Measurements from ENCODE around the gene JPH3. TPM values are rescaled to one million over a fixed set of nuclear protein-coding genes. Genes with fewer than 3 reads are reported as not detected.

JPH3 gene
- total RNA-seq, 1 donor from 2014 or later: not detected

GRCh38 chr16:87656328-87656727, 54.0 kb downstream of the JPH3 start:
- no peaks in the 10 kb centered on the region for H3K36me3 ChIP-seq (ENCODE audit: control insufficient read depth, insufficient read depth, low read length)
- DNase-seq (ENCODE audit: low read depth) (no peak), FAIRE-seq (no peak)
- H3K27me3 ChIP-seq (ENCODE audit: control insufficient read depth, insufficient read depth, low read length): no peaks in the 10 kb centered on the region
- TF ChIP-seq CTCF (IDR thresholded peaks at IDR 0.05; ENCODE audit: insufficient read depth, low read length, severe bottlenecking): no peak
- H3K4me3 ChIP-seq (ENCODE audit: low read depth, low read length): no peak overlapping the region

- peak; percentile 89 for FAIRE-seq
- Histone ChIP-seq H3K36me3 (ENCODE audit: control insufficient read depth, insufficient read depth, low read length) (no peaks in the 10 kb centered on the region), H3K27me3 (ENCODE audit: control insufficient read depth, insufficient read depth, low read length) (no peaks in the 10 kb centered on the region), H3K4me3 (ENCODE audit: low read depth, low read length) (no peak overlapping the region)
- no peak for TF ChIP-seq CTCF (IDR thresholded peaks at IDR 0.05; ENCODE audit: insufficient read depth, low read length, severe bottlenecking)
- DNase-seq (ENCODE audit: low read depth): peak; percentile 26
Observed at GRCh38 chr16:87657621-87658192, 55.4 kb downstream of the JPH3 start.

GRCh38 chr16:87658564-87659225, 56.4 kb downstream of the JPH3 start:
- no peak for TF ChIP-seq CTCF (IDR thresholded peaks at IDR 0.05; ENCODE audit: insufficient read depth, low read length, severe bottlenecking)
- DNase-seq (ENCODE audit: low read depth): no peak
- no peaks in the 10 kb centered on the region for H3K36me3 ChIP-seq (ENCODE audit: control insufficient read depth, insufficient read depth, low read length)
- FAIRE-seq: no peak
- H3K4me3 ChIP-seq (ENCODE audit: low read depth, low read length): no peak overlapping the region
- H3K27me3 ChIP-seq (ENCODE audit: control insufficient read depth, insufficient read depth, low read length): no peaks in the 10 kb centered on the region

DNA sequence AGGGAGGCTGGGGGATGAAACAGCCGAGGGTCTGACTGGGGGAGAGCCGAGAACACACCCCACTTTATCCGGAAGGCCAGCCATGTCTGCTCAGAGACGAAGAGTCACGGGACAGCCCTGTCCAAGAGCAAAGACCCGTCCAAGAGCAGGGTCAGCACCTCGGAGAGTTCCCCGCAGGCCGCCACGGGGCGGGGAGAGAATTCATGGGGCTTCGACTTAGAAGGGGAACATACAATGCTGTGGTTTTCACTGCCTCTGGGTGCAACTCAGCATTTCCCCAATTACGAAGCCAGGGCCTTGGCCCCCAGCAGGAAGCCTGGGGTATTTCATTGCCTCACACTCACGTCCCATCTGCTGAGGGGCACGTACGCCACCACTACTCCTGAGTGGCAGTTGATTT, 59.3 kb downstream of the JPH3 start:
- Histone ChIP-seq H3K4me3 (ENCODE audit: low read depth, low read length) (no peak overlapping the region), H3K27me3 (ENCODE audit: control insufficient read depth, insufficient read depth, low read length) (no peaks in the 10 kb centered on the region), H3K36me3 (ENCODE audit: control insufficient read depth, insufficient read depth, low read length) (no peaks in the 10 kb centered on the region)
- FAIRE-seq: no peak
- DNase-seq (ENCODE audit: low read depth): peak; percentile 15
- TF ChIP-seq CTCF (IDR thresholded peaks at IDR 0.05; ENCODE audit: insufficient read depth, low read length, severe bottlenecking): no peak

- H3K27me3 ChIP-seq (ENCODE audit: control insufficient read depth, insufficient read depth, low read length): no peaks in the 10 kb centered on the region
- no peak for TF ChIP-seq CTCF (IDR thresholded peaks at IDR 0.05; ENCODE audit: insufficient read depth, low read length, severe bottlenecking)
- FAIRE-seq (no peak), DNase-seq (ENCODE audit: low read depth) (no peak)
- no peak overlapping the region for H3K4me3 ChIP-seq (ENCODE audit: low read depth, low read length)
- no peaks in the 10 kb centered on the region for H3K36me3 ChIP-seq (ENCODE audit: control insufficient read depth, insufficient read depth, low read length)
Observed at GRCh38 chr16:87662254-87663204, 60.2 kb downstream of the JPH3 start.

Data from bronchial epithelial cell (primary cell).